Peyer's patch (tissue), 4 donors: ENCODE data around the gene COL6A3. TPM values are rescaled to one million over a fixed set of nuclear protein-coding genes. Genes with fewer than 3 reads are reported as not detected.
A peak's percentile ranks its signal among the peaks of the same experiment; 100 is the strongest.
"Not testable (repeated sequence)": the region's sequence is repeated elsewhere in the genome, so short reads cannot be mapped to it uniquely, and the experiment has no call there.

ENCODE experiments used
- DNase-seq, 3 donors: peaks; one replicate each; pipeline ENCODE4 v3.0.0-alpha.2; 2017 to 2019
- H3K27ac ChIP-seq, 4 donors: fragments of 200-600 bp; sonication (generic); one replicate each; pipeline ENCODE4 v1.5.1; 2016 to 2019
- H3K27me3 ChIP-seq, 2 donors: fragments of 200-600 bp; sonication (generic); one replicate each; pipeline ENCODE4 v1.5.1; 2019
- H3K36me3 ChIP-seq, 3 donors: fragments of 200-600 bp; sonication (generic); one replicate each; pipeline ENCODE4 v1.5.1; 2016 to 2019
- H3K4me1 ChIP-seq, 4 donors: fragments of 200-600 bp; sonication (generic); one replicate each; pipeline ENCODE4 v1.5.1; 2016 to 2019
- H3K4me3 ChIP-seq, 4 donors: fragments of 200-600 bp; sonication (generic); 1 replicate in 3 of 4; 2 replicates in 1 of 4; pipeline ENCODE4 v1.5.1; 2016 to 2019; ENCODE audit warnings: mild to moderate bottlenecking in 1 of 4
- H3K9me3 ChIP-seq, 4 donors: fragments of 200-600 bp; sonication (generic); one replicate each; pipeline ENCODE4 v1.5.1; 2016 to 2019; ENCODE audit warnings: mild to moderate bottlenecking in 1 of 4
- CTCF ChIP-seq, 6 experiments: fragments of 450-650 bp in 4 of 6; fragments of 200-600 bp in 2 of 6; sonication (generic) in 1 of 6; IDR thresholded peaks; one replicate each; pipeline ENCODE4 v1.5.1; 2017 to 2019; ENCODE audit warnings: antibody characterized with exemption in 6 of 6, mild to moderate bottlenecking in 3 of 6, moderate library complexity in 1 of 6
- POLR2A ChIP-seq, 2 donors: fragments of 450-650 bp; IDR thresholded peaks; one replicate each; pipeline ENCODE4 v1.5.1; 2017; ENCODE audit warnings: antibody characterized with exemption in 2 of 2, mild to moderate bottlenecking in 2 of 2, moderate library complexity in 2 of 2
- total RNA-seq, 4 donors: library from RNA; depleted of rRNA; stranded (reverse); fragments of >200 nt; gene quantifications; one replicate each; pipeline ENCODE4 v1.1.0, GENCODE V29; 2016

Gene COL6A3
- total RNA-seq, 4 donors from 2014 or later = 51.7 to 172 (median 71.0) TPM

GRCh38 chr2:237306083-237306786, 107.7 kb downstream of the COL6A3 start:
- no peak for DNase-seq
- peaks cover 0 to 4% (median 0%) of the 10 kb centered on the region in 4 donors for H3K4me1 ChIP-seq
- TF ChIP-seq CTCF (IDR thresholded peaks at IDR 0.05) = no peak
- no peak for TF ChIP-seq POLR2A (IDR thresholded peaks at IDR 0.05)

GRCh38 chr2:237305579-237305978, 108.4 kb downstream of the COL6A3 start:
- no peaks in the 10 kb centered on the region for H3K9me3 ChIP-seq
- peaks cover 0 to 4% (median 0%) of the 10 kb centered on the region in 4 donors for H3K4me1 ChIP-seq
- H3K36me3 ChIP-seq = no peaks in the 10 kb centered on the region
- H3K4me3 ChIP-seq = no peak overlapping the region
- H3K27ac ChIP-seq = no peak overlapping the region
- no peak for DNase-seq
- H3K27me3 ChIP-seq = no peaks in the 10 kb centered on the region
- no peak for TF ChIP-seq CTCF (IDR thresholded peaks at IDR 0.05)

More at GRCh38 chr2:237306083-237306786, 107.7 kb downstream of the COL6A3 start:
- H3K4me3 ChIP-seq = no peak overlapping the region
- H3K27me3 ChIP-seq = no peaks in the 10 kb centered on the region
- H3K9me3 ChIP-seq = no peaks in the 10 kb centered on the region
- H3K27ac ChIP-seq = no peak overlapping the region
- H3K36me3 ChIP-seq = no peaks in the 10 kb centered on the region

- TF ChIP-seq POLR2A (IDR thresholded peaks at IDR 0.05) (no peak), CTCF (IDR thresholded peaks at IDR 0.05) (no peak)
- peaks cover 0 to 4% (median 0%) of the 10 kb centered on the region in 4 donors for H3K4me1 ChIP-seq
- peak in 1 of 3 donors; percentile 73 for DNase-seq
Observed at GRCh38 chr2:237304763-237305514, 109.0 kb downstream of the COL6A3 start.

GRCh38 chr2:237303244-237303643, 110.7 kb downstream of the COL6A3 start:
- not testable (repeated sequence) for H3K4me3 ChIP-seq, DNase-seq, H3K9me3 ChIP-seq, H3K27ac ChIP-seq, H3K36me3 ChIP-seq, H3K4me1 ChIP-seq, H3K27me3 ChIP-seq

More at GRCh38 chr2:237304763-237305514, 109.0 kb downstream of the COL6A3 start:
- Histone ChIP-seq H3K9me3 (no peaks in the 10 kb centered on the region), H3K36me3 (no peaks in the 10 kb centered on the region), H3K4me3 (no peak overlapping the region), H3K27ac (no peak overlapping the region), H3K27me3 (no peaks in the 10 kb centered on the region)

- H3K27me3 ChIP-seq = no peaks in the 10 kb centered on the region
- peaks cover 0 to 4% (median 0%) of the 10 kb centered on the region in 4 donors for H3K4me1 ChIP-seq
- H3K4me3 ChIP-seq = no peak overlapping the region
Observed at GRCh38 chr2:237301595-237301994, 112.4 kb downstream of the COL6A3 start.

More at GRCh38 chr2:237301595-237301994, 112.4 kb downstream of the COL6A3 start:
- no peak for DNase-seq
- no peak overlapping the region for H3K27ac ChIP-seq
- no peaks in the 10 kb centered on the region for H3K9me3 ChIP-seq
- no peaks in the 10 kb centered on the region for H3K36me3 ChIP-seq
- no peak for TF ChIP-seq CTCF (IDR thresholded peaks at IDR 0.05)
- no peak for TF ChIP-seq POLR2A (IDR thresholded peaks at IDR 0.05)
